ENCODE data around the gene CD163. TPM values are rescaled to one million over a fixed set of nuclear protein-coding genes. Genes with fewer than 3 reads are reported as not detected.

Gene CD163
- total and polyA plus RNA-seq, 2 experiments from 2014 or later = not detected

DNA sequence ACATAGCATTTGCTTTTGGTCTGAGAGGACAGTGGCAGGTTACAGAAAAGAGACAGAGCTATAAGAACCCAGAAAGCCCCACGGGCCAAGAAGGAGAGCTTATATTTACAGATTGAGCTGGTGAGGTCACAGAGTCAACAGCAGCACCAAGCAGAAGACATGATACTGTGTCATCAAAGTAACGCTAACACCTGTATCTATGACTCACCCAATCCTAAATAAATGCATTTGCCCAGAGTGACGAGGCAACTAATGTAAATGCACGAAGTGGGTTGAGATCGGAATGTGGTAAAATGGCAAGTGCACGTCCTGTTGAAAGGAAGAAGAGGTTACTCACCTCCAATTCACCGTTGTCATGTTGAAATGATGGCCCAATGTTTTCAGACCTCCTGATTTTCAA lies 52.9 kb downstream of the CD163 start:
- no peaks in the 10 kb centered on the region for H4K20me1 ChIP-seq (ENCODE audit: insufficient read depth)
- H2AFZ ChIP-seq = no peak overlapping the region
- H3K4me2 ChIP-seq (ENCODE audit: unreplicated experiment) = no peak overlapping the region
- 58 to 63% methylated on average over 7 of the region's 7 CpGs for WGBS, 2 experiments (ENCODE audit: low coverage in 1 of 2, low lambda C conversion rate in 2 of 2, missing lambda C conversion rate in 2 of 2)
- TF ChIP-seq EZH2phosphoT487 (IDR thresholded peaks at IDR 0.05; ENCODE audit: insufficient read depth, low read depth) (no peak), EZH2 (IDR thresholded peaks at IDR 0.05; ENCODE audit: insufficient read depth, poor library complexity, severe bottlenecking) (no peak)
- H3K4me3 ChIP-seq = no peak overlapping the region
- no peaks in the 10 kb centered on the region for H3K79me2 ChIP-seq (ENCODE audit: insufficient read depth)
- H3K9me3 ChIP-seq (ENCODE audit: low read depth) = no peaks in the 10 kb centered on the region
- no peaks in the 10 kb centered on the region for H3K4me1 ChIP-seq (ENCODE audit: insufficient read depth)
- H3K27me3 ChIP-seq (replicated peaks; ENCODE audit: insufficient read depth) = no peaks in the 10 kb centered on the region
- in situ Hi-C loops (cut with MboI) = no loop called here
- no peaks in the 10 kb centered on the region for H3F3A ChIP-seq (ENCODE audit: insufficient read depth)
- H3K36me3 ChIP-seq (ENCODE audit: low read depth) = no peaks in the 10 kb centered on the region
- H3K27ac ChIP-seq = no peak overlapping the region
- no peak overlapping the region for H3K9ac ChIP-seq
- no peaks in the 10 kb centered on the region for H3K9me2 ChIP-seq (ENCODE audit: insufficient read depth)
- no peak for DNase-seq

DNA sequence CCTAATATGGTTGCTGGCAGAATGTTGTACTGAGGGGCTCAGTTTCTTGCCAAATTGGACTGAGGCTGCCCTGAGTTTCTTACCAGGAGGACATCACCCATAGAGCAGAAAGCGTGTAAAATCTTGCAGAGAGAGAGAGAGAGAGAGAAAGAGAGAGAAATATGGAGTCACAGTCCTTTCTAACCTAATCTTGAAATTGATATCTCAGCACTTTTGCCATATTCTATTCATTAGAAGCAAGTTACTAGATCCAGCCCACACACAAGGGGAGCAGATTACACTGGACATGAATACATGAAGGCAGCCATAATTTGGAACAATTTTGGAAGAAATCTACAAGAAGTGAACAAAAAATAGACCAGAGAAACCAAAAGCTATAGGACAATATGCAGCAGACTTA lies 55.5 kb downstream of the CD163 start:
- in situ Hi-C loops (cut with MboI) = no loop called here

GRCh38 chr12:7444537-7444936 lies 59.0 kb downstream of the CD163 start:
- Histone ChIP-seq H3K36me3 (ENCODE audit: low read depth) (no peaks in the 10 kb centered on the region), H3K9ac (no peak overlapping the region), H3K4me3 (no peak overlapping the region), H3K27ac (no peak overlapping the region), H3K79me2 (ENCODE audit: insufficient read depth) (no peaks in the 10 kb centered on the region), H3F3A (ENCODE audit: insufficient read depth) (no peaks in the 10 kb centered on the region; the same call in 1 of the 2 replicates), H3K4me1 (ENCODE audit: insufficient read depth) (no peaks in the 10 kb centered on the region), H3K4me2 (ENCODE audit: unreplicated experiment) (no peak overlapping the region), H3K27me3 (replicated peaks; ENCODE audit: insufficient read depth) (no peaks in the 10 kb centered on the region), H4K20me1 (ENCODE audit: insufficient read depth) (no peaks in the 10 kb centered on the region), H2AFZ (no peak overlapping the region), H3K9me2 (ENCODE audit: insufficient read depth) (no peaks in the 10 kb centered on the region), H3K9me3 (ENCODE audit: low read depth) (no peaks in the 10 kb centered on the region)
- no peak for DNase-seq
- TF ChIP-seq EZH2phosphoT487 (IDR thresholded peaks at IDR 0.05; ENCODE audit: insufficient read depth, low read depth) = no peak
- no peak for TF ChIP-seq EZH2 (IDR thresholded peaks at IDR 0.05; ENCODE audit: insufficient read depth, poor library complexity, severe bottlenecking)
- in situ Hi-C loops (cut with MboI) = no loop called here
- WGBS, 2 experiments (ENCODE audit: low coverage in 1 of 2, low lambda C conversion rate in 2 of 2, missing lambda C conversion rate in 2 of 2) = 38 to 42% methylated on average over 4 of the region's 4 CpGs

More for the DNA sequence above, 55.5 kb downstream of the CD163 start:
- H3K9me3 ChIP-seq (ENCODE audit: low read depth) = no peaks in the 10 kb centered on the region
- H3K4me2 ChIP-seq (ENCODE audit: unreplicated experiment) = no peak overlapping the region
- TF ChIP-seq EZH2phosphoT487 (IDR thresholded peaks at IDR 0.05; ENCODE audit: insufficient read depth, low read depth) = no peak
- no peak for TF ChIP-seq EZH2 (IDR thresholded peaks at IDR 0.05; ENCODE audit: insufficient read depth, poor library complexity, severe bottlenecking)
- no peaks in the 10 kb centered on the region for H3K79me2 ChIP-seq (ENCODE audit: insufficient read depth)
- no peaks in the 10 kb centered on the region for H4K20me1 ChIP-seq (ENCODE audit: insufficient read depth)
- H3K9me2 ChIP-seq (ENCODE audit: insufficient read depth) = no peaks in the 10 kb centered on the region
- no peak for DNase-seq
- WGBS, 2 experiments (ENCODE audit: low coverage in 1 of 2, low lambda C conversion rate in 2 of 2, missing lambda C conversion rate in 2 of 2) = 31 to 35% methylated on average over 1 of the region's 1 CpG
- no peak overlapping the region for H3K9ac ChIP-seq
- H3K4me1 ChIP-seq (ENCODE audit: insufficient read depth) = no peaks in the 10 kb centered on the region
- no peak overlapping the region for H3K27ac ChIP-seq
- no peak overlapping the region for H2AFZ ChIP-seq
- no peak overlapping the region for H3K4me3 ChIP-seq
- H3F3A ChIP-seq (ENCODE audit: insufficient read depth) = no peaks in the 10 kb centered on the region
- no peaks in the 10 kb centered on the region for H3K36me3 ChIP-seq (ENCODE audit: low read depth)
- no peaks in the 10 kb centered on the region for H3K27me3 ChIP-seq (replicated peaks; ENCODE audit: insufficient read depth)

- Histone ChIP-seq H3K79me2 (ENCODE audit: insufficient read depth) (no peaks in the 10 kb centered on the region), H4K20me1 (ENCODE audit: insufficient read depth) (no peaks in the 10 kb centered on the region), H3K9me3 (ENCODE audit: low read depth) (no peaks in the 10 kb centered on the region), H3K36me3 (ENCODE audit: low read depth) (no peaks in the 10 kb centered on the region), H3K9ac (no peak within 1 kb of the TSS), H3K27me3 (replicated peaks; ENCODE audit: insufficient read depth) (no peaks in the 10 kb centered on the region), H3K4me1 (ENCODE audit: insufficient read depth) (no peaks in the 10 kb centered on the region), H3F3A (ENCODE audit: insufficient read depth) (peaks cover under 1% of the 10 kb centered on the region; the same call in 1 of the 2 replicates), H3K27ac (no peak within 1 kb of the TSS), H3K4me2 (ENCODE audit: unreplicated experiment) (no peak within 1 kb of the TSS), H2AFZ (peak within 1 kb of the TSS; percentile 8; the same call in 1 of the 2 replicates), H3K9me2 (ENCODE audit: insufficient read depth) (no peaks in the 10 kb centered on the region), H3K4me3 (no peak within 1 kb of the TSS)
- 23 to 27% methylated on average over 2 of the region's 2 CpGs for WGBS, 2 experiments (ENCODE audit: low coverage in 1 of 2, low lambda C conversion rate in 2 of 2, missing lambda C conversion rate in 2 of 2)
- no peak for DNase-seq
- in situ Hi-C loops (cut with MboI) = no loop called here
- no peak for TF ChIP-seq EZH2 (IDR thresholded peaks at IDR 0.05; ENCODE audit: insufficient read depth, poor library complexity, severe bottlenecking)
- TF ChIP-seq EZH2phosphoT487 (IDR thresholded peaks at IDR 0.05; ENCODE audit: insufficient read depth, low read depth) = no peak
Observed at GRCh38 chr12:7444076-7444475, 59.5 kb downstream of the CD163 start, which contains the start of gene CD163L1. Gene CD163L1, minus strand, starts transcription at chr12:7444153. Its CDS starts 26 bp downstream, at chr12:7444127.

GRCh38 chr12:7441216-7441615 lies 62.4 kb downstream of the CD163 start:
- H3K27ac ChIP-seq = no peak overlapping the region
- peak; percentile 5 for DNase-seq
- no peak overlapping the region for H3K4me2 ChIP-seq (ENCODE audit: unreplicated experiment)
- H3F3A ChIP-seq (ENCODE audit: insufficient read depth) = peaks cover 4% of the 10 kb centered on the region; the same call in 1 of the 2 replicates
- H3K4me1 ChIP-seq (ENCODE audit: insufficient read depth) = no peaks in the 10 kb centered on the region
- 75 to 88% methylated on average over 1 of the region's 1 CpG for WGBS, 2 experiments (ENCODE audit: low coverage in 1 of 2, low lambda C conversion rate in 2 of 2, missing lambda C conversion rate in 2 of 2)
- H3K9me3 ChIP-seq (ENCODE audit: low read depth) = no peaks in the 10 kb centered on the region
- no peaks in the 10 kb centered on the region for H3K27me3 ChIP-seq (replicated peaks; ENCODE audit: insufficient read depth)
- no peaks in the 10 kb centered on the region for H3K36me3 ChIP-seq (ENCODE audit: low read depth)
- no peak overlapping the region for H3K4me3 ChIP-seq
- TF ChIP-seq EZH2phosphoT487 (IDR thresholded peaks at IDR 0.05; ENCODE audit: insufficient read depth, low read depth) (no peak), EZH2 (IDR thresholded peaks at IDR 0.05; ENCODE audit: insufficient read depth, poor library complexity, severe bottlenecking) (no peak)
- no peak overlapping the region for H3K9ac ChIP-seq
- in situ Hi-C loops (cut with MboI) = no loop called here
- no peak overlapping the region for H2AFZ ChIP-seq
- H3K79me2 ChIP-seq (ENCODE audit: insufficient read depth) = no peaks in the 10 kb centered on the region
- no peaks in the 10 kb centered on the region for H4K20me1 ChIP-seq (ENCODE audit: insufficient read depth)
- H3K9me2 ChIP-seq (ENCODE audit: insufficient read depth) = no peaks in the 10 kb centered on the region

Measured in GM23248 (cell line).